Thyroid gland (tissue), 4 donors: ENCODE measurements around the gene PRH1. TPM values are rescaled to one million over a fixed set of nuclear protein-coding genes. Genes with fewer than 3 reads are reported as not detected.

ENCODE experiments used
- DNase-seq, 2 donors: peaks; one replicate each; pipeline ENCODE4 v3.0.0-alpha.2; 2019
- H3K27ac ChIP-seq, 3 donors: fragments of 200-600 bp; sonication (generic); 1 replicate in 2 of 3; 2 replicates in 1 of 3; pipeline ENCODE4 v1.5.1; 2016 to 2019; ENCODE audit warnings: mild to moderate bottlenecking in 1 of 3, moderate library complexity in 1 of 3
- H3K27me3 ChIP-seq: fragments of 200-600 bp; sonication (generic); one replicate; pipeline ENCODE4 v1.5.1; 2019
- H3K36me3 ChIP-seq, 2 donors: fragments of 200-600 bp; sonication (generic); one replicate each; pipeline ENCODE4 v1.5.1; 2016 to 2019
- H3K4me1 ChIP-seq, 2 donors: fragments of 200-600 bp; sonication (generic); one replicate each; pipeline ENCODE4 v1.5.1; 2017 to 2019
- H3K4me3 ChIP-seq, 3 donors: fragments of 200-600 bp; sonication (generic); replicated peaks in 1 of 3; 1 replicate in 2 of 3; 2 replicates in 1 of 3; pipeline ENCODE4 v1.5.1; 2016; ENCODE audit warnings: mild to moderate bottlenecking in 1 of 3
- H3K9me3 ChIP-seq: fragments of 200-600 bp; sonication (generic); one replicate; pipeline ENCODE4 v1.5.1; 2017
- CTCF ChIP-seq, 6 experiments: fragments of 200-600 bp in 3 of 6; fragments of 450-650 bp in 3 of 6; sonication (generic) in 3 of 6; IDR thresholded peaks; one replicate each; pipeline ENCODE4 v1.5.1; 2016 to 2019; ENCODE audit warnings: antibody characterized with exemption in 6 of 6, mild to moderate bottlenecking in 2 of 6, inconsistent platforms in 1 of 6, moderate library complexity in 1 of 6
- POLR2A ChIP-seq, 2 donors: fragments of 450-650 bp; IDR thresholded peaks; one replicate each; pipeline ENCODE4 v1.6.1; 2017; ENCODE audit warnings: antibody characterized with exemption in 2 of 2, mild to moderate bottlenecking in 2 of 2, moderate library complexity in 1 of 2
- WGBS, 2 donors: methylation state at CpG; one replicate each; pipeline ENCODE4 v1.1.5; 2017; 5-methylcytosine and 5-hydroxymethylcytosine counted together
- intact Hi-C: fragments of 100-400 bp; cut with DNase I; formaldehyde crosslinking; loops from one replicate; pipeline ENCODE4 v1.15.1; 2023
- total RNA-seq, 4 donors: library from RNA; depleted of rRNA; stranded (reverse); fragments of >200 nt; gene quantifications; one replicate each; pipeline ENCODE4 v1.2.3, GENCODE V29; 2016

PRH1 gene
- total RNA-seq, 4 donors from 2014 or later: 35.5 to 78.8 (median 62.1) TPM

GRCh38 chr12:10863512-10864218 is 20.4 kb downstream of the PRH1 start:
- Histone ChIP-seq H3K9me3 (no peaks in the 10 kb centered on the region), H3K4me3 (no peak overlapping the region), H3K36me3 (no peaks in the 10 kb centered on the region), H3K4me1 (no peaks in the 10 kb centered on the region), H3K27me3 (no peaks in the 10 kb centered on the region), H3K27ac (no peak overlapping the region)
- no peak for TF ChIP-seq POLR2A (IDR thresholded peaks at IDR 0.05)
- no peak for TF ChIP-seq CTCF (IDR thresholded peaks at IDR 0.05)
- no peak for DNase-seq
- intact Hi-C loops: no loop called here
- 93 to 95% methylated on average over 2 of the region's 2 CpGs for WGBS, 2 donors

DNA sequence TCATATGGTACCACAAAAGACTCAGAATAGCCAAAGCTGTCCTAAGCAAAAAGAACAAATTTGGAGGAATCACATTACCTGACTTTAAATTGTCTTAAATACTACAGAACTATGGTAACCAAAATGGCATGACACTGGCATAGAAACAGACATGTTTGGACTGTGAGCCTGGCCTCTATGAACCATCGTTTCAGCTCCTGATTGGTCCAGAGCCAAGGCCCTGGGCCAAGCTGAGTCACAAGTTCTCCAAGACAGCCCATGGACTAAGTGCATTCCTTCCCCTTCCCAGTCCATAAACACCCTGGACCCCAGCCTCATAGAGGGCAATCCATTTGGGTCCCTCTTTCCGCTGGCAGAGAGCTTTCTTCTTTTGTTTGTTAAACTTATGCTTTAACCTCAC is 22.7 kb downstream of the PRH1 start:
- TF ChIP-seq POLR2A (IDR thresholded peaks at IDR 0.05): no peak
- no peak for TF ChIP-seq CTCF (IDR thresholded peaks at IDR 0.05)
- no peaks in the 10 kb centered on the region for H3K27me3 ChIP-seq
- H3K4me3 ChIP-seq: no peak overlapping the region
- H3K36me3 ChIP-seq: no peaks in the 10 kb centered on the region
- no peaks in the 10 kb centered on the region for H3K4me1 ChIP-seq
- no peaks in the 10 kb centered on the region for H3K9me3 ChIP-seq
- intact Hi-C loops: no loop called here
- DNase-seq: no peak
- no peak overlapping the region for H3K27ac ChIP-seq
- 85 to 97% methylated on average over 2 of the region's 2 CpGs for WGBS, 2 donors

GRCh38 chr12:10855807-10856206 is 28.2 kb downstream of the PRH1 start:
- Histone ChIP-seq H3K36me3 (no peaks in the 10 kb centered on the region), H3K27ac (no peak overlapping the region)
- intact Hi-C loops: no loop called here

DNA sequence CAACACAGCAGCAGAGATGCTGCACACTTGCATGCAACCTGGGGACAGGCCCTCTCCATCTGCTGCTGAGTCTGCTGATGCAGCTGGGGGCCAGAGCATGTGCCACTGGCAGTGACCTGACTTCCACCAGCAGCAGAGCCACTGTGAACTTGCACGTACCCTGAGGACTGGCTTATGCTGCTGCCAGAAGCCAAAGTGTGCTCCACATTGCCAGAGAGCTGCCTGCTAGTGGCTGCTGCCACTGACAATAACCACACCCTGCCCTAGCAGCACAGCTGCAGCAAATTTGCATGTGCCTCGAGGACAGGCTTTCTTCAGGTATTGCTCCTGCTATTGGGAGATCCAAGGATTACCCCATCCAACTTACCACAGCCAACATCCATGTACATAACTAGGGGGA is 30.3 kb downstream of the PRH1 start:
- Histone ChIP-seq H3K27me3 (no peaks in the 10 kb centered on the region), H3K4me1 (no peaks in the 10 kb centered on the region), H3K9me3 (no peaks in the 10 kb centered on the region), H3K36me3 (no peaks in the 10 kb centered on the region), H3K27ac (no peak overlapping the region), H3K4me3 (no peak overlapping the region)
- TF ChIP-seq POLR2A (IDR thresholded peaks at IDR 0.05) (no peak), CTCF (IDR thresholded peaks at IDR 0.05) (no peak)
- DNase-seq: no peak
- 83% methylated on average over 2 of the region's 2 CpGs; no CpG with 5 or more reads in 1 of the 2 donors for WGBS, 2 donors
- intact Hi-C loops: no loop called here

More at GRCh38 chr12:10855807-10856206, 28.2 kb downstream of the PRH1 start:
- WGBS, 2 donors: 88 to 98% methylated on average over 2 of the region's 2 CpGs
- Histone ChIP-seq H3K9me3 (no peaks in the 10 kb centered on the region), H3K4me3 (no peak overlapping the region), H3K4me1 (no peaks in the 10 kb centered on the region), H3K27me3 (no peaks in the 10 kb centered on the region)
- no peak for DNase-seq
- TF ChIP-seq POLR2A (IDR thresholded peaks at IDR 0.05) (no peak), CTCF (IDR thresholded peaks at IDR 0.05) (no peak)

DNA sequence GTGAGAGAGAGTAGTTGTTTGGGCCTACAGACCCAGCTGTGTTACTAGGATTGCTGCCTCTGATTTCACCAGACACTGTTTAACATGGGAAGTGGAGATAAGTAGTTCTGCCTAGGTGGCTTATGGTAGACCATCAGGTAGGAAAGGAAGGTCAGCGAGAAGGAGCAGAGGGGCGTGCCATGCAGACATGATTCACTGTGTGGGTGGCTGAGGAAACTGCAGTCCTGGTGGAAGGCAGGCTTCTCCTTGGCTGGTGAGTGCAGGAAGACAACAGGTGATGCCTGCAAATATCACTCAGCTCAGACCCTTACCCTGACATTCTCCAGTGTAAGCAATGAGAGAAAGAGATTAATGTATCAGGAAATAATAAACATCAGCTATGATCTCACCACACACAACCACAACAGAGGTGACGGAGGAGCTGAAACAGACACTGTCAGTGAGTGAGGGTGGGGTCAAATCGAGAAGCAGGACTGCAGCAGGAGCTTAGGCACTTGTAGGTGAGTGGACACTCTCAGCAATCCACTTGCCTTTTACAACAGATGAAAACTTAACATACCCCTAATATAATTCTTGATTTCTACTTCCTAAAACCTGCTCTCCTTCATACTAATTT is 32.7 kb downstream of the PRH1 start:
- no peak overlapping the region for H3K4me3 ChIP-seq
- WGBS, 2 donors: 85 to 95% methylated on average over 4 of the region's 4 CpGs
- no peaks in the 10 kb centered on the region for H3K4me1 ChIP-seq
- no peak for TF ChIP-seq CTCF (IDR thresholded peaks at IDR 0.05)
- no peak for TF ChIP-seq POLR2A (IDR thresholded peaks at IDR 0.05)
- H3K9me3 ChIP-seq: no peaks in the 10 kb centered on the region
- no peak for DNase-seq
- H3K27ac ChIP-seq: no peak overlapping the region
- no peaks in the 10 kb centered on the region for H3K36me3 ChIP-seq
- no peaks in the 10 kb centered on the region for H3K27me3 ChIP-seq
- intact Hi-C loops: no loop called here
